SKM-1 (cell line): ENCODE results near the gene DOCK2.

Source experiments
- DNase-seq: peaks from one replicate; lab custom pipeline; 2025; ENCODE audit not compliant: unreplicated experiment; lab: John Stamatoyannopoulos, UW

Gene DOCK2

GRCh38 chr5:169970911-169971765 is 334.1 kb downstream of the DOCK2 start:
- DNase-seq = no peak

DNA sequence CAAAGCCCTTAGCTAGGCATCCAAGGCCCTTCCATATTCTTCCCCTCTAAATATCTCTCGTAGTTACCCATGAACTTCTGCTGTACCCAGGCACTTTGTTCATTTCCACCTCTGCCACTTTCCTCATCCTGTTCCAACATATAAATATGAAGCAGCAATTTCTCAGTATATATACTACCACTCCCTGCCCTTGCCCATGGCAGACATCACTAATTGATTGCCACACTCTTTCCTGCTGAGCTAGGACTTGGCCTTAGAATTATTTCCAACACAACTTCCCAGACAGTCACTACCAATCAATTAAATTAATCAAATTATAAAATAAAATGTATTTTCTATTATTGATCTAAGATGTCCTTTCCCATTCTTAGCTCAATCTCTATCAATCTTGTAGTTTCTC is 334.7 kb downstream of the DOCK2 start:
- DNase-seq = no peak

- DNase-seq = no peak
These were observed 336.0 kb downstream of the DOCK2 start for GRCh38 chr5:169973056-169973455.

- DNase-seq = no peak
These were observed 337.2 kb downstream of the DOCK2 start for GRCh38 chr5:169974121-169974770.

GRCh38 chr5:169978714-169979113 is 341.6 kb downstream of the DOCK2 start:
- no peak for DNase-seq

DNA sequence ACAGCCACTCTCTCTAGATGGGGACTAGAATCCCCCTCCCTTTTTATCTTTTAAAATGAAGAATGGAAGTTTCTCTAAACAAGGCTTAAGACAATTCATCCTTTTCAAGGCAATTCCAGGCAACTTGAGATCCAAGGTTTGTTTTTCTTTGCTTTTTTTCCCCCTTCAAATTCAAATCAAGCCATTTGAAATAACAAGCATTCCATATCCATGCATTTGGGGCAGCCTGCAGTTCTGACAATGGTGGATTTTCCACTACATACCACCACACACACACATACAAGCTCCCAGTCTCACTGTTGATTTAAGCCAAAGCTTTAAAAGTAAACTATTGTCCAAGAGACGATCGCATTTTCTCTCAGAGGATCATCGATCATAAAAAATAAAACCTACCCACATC is 342.8 kb downstream of the DOCK2 start:
- no peak for DNase-seq

DNA sequence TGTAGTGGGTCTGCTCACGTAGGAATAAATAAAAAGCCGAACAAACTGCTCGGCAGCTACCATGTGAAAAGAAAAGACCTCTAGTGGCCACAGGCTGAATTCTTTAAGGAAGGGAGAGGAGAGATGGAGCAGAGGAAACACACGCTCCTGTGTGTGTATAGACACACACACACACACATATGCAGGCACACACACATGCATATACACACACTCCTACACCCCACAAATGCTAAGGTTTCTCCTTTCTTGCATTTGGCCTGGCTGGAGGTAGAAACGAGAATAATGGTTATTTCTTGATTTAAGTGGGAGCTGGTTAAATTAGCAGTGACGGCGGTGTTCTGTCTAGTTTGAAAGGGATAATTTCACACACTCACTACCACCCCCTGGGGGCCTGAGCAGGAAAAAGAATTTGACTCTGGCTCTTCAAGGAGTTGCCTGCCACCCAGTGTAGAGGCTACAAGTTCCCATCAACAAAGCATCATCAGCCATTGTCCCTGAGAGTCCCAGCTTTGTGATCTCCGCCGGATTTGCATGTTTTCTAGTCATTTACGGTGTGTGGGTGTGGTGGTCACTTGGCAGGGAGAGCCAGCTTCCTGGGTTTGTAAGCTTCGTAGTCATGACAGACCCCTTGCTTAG is 343.5 kb downstream of the DOCK2 start, which contains the start of gene INSYN2B:
TSS of gene INSYN2B (minus strand) at position 78 of the 636 bp plus-strand sequence. CDS start 96,597 bp downstream, outside the sequence.
- peak; percentile 23 for DNase-seq

DNA sequence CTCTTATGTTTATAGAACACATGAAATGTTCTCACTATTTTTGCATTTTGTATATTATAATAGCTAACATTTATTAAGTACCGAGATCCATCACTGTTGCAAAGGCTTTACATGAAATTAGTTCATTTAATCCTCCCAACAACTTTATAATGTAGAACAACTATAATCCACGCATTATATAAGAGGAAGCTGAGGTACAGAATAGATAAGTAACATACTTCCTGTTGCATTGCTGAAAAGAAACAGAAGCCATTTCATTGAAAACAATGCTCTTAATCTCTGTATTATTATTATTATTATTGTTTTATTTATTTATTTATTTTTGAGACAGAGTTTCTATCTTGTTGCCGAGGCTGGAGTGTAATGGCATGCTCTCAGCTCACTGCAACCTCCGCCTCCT is 351.1 kb downstream of the DOCK2 start:
- no peak for DNase-seq

DNA sequence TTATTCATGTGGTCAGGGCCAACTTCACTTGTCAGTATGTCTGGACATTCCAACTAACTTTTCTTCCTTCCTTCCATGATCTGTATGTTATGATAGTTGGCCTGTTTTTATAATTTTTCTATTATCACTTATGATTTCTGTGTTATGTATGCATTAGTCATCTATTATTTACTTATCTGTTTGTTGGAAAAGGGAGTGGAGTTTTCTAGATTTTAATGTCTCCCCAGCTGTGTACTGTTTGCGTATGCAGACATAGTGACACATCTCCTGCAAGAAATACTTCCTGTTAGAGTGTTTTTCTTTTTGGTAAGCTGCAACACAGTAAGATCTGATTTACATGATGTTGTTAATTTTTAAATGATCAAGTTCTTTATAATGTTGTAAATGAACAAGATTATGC is 351.9 kb downstream of the DOCK2 start:
- no peak for DNase-seq

- DNase-seq = no peak
These were observed 352.3 kb downstream of the DOCK2 start for GRCh38 chr5:169989365-169989764.

DNA sequence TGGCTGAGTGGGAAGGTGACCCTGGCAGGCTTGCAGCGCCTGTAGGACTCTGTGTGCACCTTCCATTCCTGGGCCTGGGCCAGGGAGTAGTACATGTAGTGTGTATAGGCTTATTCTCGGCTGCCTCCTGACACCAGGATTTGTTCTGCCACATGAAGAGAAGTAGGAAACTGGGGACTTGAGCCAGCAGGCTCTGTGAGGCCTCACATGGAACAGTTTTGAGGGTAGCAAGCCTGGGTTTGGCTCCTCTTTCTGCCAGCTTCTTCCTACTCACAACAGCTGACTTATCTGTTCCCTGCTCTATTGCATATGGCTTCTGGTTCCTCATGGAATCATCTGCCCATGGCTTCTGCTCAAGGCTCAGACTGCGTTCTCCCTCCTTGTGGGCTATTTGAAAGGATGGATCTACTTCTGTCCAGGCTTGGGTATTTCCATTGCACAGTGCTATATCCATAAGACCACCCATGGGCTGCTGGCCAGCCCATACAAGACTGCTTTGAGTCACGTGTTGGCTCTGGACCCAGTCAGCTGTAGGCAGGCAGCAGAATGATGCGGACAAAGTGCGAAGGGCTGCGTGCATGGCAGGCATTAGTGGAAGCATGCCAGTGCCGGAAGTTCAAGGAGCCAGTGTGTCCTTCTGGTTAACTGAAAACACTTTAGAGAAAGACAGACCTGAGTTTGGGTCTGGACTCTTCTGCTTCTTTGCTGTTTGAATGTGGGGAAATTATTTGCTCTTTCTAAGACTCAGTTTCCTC is 354.2 kb downstream of the DOCK2 start:
- no peak for DNase-seq

DNA sequence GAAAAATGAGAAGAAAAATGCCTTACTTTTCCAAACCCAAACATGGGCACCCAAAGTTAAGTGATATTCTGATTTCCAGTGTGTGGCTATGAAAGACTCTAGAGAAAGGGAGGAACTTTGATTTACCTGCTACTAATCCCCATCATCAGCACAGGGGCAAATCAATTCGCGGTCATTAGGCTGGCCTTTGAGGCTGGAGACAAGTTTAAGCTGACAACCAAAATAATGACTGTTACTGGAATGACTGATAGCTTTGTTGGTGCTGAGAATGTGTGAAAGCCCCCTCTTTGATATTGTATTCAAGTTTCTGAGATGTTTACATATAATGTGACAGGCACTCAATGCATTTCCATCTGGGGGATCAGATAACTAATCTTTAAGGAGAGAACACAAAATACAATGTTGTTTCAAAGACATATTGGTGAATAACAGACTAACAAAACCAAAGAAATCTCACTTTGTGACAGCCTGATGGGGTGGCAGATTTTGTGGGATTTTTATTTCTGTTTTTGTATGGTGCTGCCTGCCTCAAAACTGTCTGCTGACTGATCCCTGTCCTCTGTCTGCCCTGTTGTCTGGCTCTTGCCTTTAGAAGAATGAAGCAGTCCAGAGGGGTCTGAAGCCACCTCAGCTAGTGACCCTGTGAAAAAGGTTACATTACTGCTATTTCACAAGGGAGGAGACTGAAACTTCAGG is 355.9 kb downstream of the DOCK2 start:
- no peak for DNase-seq

- no peak for DNase-seq
These were observed 356.4 kb downstream of the DOCK2 start for GRCh38 chr5:169993485-169993790.

- DNase-seq = no peak
These were observed 360.7 kb downstream of the DOCK2 start for GRCh38 chr5:169997798-169998197.

GRCh38 chr5:169999621-170000020 is 362.5 kb downstream of the DOCK2 start:
- DNase-seq = no peak

DNA sequence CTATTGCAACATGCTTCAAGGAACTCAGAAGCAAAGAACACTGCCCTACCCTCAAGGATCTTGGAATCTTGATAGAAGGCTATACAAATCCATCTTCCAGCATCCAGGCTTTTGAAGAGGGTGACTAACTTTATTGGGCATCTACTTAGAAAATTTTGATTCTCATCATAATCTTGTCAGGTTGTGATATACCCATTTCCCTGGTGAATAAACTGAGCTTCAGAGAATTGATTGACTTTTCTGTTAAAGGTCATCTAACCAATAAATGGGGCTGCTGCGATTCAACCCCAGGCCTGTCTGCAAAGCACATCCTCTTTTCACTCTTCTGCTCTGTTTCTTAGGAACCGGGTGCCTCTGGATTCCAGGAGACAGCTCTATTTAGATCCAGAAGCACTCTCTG is 363.1 kb downstream of the DOCK2 start:
- DNase-seq = no peak

GRCh38 chr5:170006021-170006420 is 368.9 kb downstream of the DOCK2 start:
- DNase-seq = no peak

- DNase-seq = no peak
These were observed 371.3 kb downstream of the DOCK2 start for GRCh38 chr5:170008376-170008775.

DNA sequence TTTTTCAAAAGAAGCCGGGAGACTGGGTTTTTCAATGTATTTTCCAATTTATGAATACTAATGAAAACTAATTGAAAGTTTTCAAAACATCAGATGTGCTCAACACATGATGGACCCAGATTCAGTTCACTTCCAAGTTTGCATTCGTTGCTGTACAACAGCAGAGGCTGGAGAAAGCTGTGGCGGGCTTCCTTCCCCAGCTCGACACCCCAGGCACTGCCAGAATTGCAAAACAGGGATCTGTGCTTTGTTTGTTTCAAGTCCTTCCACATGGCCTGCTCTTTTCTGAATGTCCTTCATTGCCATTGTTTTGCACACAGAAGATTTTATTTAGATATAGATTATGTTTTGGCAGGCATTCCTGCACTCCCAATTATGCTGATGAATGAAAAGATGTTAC is 373.5 kb downstream of the DOCK2 start:
- DNase-seq = no peak

GRCh38 chr5:170011751-170012150 is 374.7 kb downstream of the DOCK2 start:
- DNase-seq = no peak

DNA sequence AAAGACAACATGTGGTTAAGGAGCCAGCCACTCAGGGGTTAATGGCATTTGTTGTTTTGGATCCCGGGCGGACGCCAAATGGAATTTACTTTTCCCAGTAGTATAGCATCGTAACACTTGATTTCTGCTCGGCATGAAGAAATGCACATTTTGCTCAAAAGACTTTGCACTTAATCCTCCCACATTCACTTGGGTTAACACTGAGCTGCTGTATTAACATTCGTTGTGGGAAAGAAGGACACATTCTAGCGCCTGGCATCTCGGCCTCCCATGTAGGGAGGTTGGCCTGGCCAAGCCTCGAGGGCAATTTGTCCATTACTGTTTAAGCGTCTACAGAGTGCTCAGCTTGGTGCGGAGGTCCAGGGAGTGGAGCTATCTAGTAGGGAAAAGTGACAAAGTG is 375.5 kb downstream of the DOCK2 start:
- DNase-seq = no peak
